Endothelial cell of umbilical vein (primary cell): ENCODE measurements around the gene TERT.

Experiments
- POLR2A ChIP-seq: IDR thresholded peaks from 2 replicates; pipeline ENCODE4 v1.6.1; 2012; ENCODE audit warnings: low read depth, mild to moderate bottlenecking, control low read depth, low read length
- TF ChIP-seq, protein P1 (sequence below): IDR thresholded peaks from 2 replicates; pipeline ENCODE4 v1.6.1; 2011; ENCODE audit not compliant: insufficient read depth, insufficient read length
- TF ChIP-seq, protein P2 (sequence below), 2 donors: IDR thresholded peaks; 1 replicate in 1 of 2; 2 replicates in 1 of 2; pipeline ENCODE4 v1.5.1; 2011; ENCODE audit warnings: low read length in 2 of 2, mild to moderate bottlenecking in 2 of 2, moderate library complexity in 2 of 2, control low read depth in 1 of 2, inconsistent platforms in 1 of 2, low read depth in 1 of 2; ENCODE audit not compliant: insufficient read depth in 1 of 2; ENCODE audit errors: extremely low read depth in 1 of 2

DNA sequence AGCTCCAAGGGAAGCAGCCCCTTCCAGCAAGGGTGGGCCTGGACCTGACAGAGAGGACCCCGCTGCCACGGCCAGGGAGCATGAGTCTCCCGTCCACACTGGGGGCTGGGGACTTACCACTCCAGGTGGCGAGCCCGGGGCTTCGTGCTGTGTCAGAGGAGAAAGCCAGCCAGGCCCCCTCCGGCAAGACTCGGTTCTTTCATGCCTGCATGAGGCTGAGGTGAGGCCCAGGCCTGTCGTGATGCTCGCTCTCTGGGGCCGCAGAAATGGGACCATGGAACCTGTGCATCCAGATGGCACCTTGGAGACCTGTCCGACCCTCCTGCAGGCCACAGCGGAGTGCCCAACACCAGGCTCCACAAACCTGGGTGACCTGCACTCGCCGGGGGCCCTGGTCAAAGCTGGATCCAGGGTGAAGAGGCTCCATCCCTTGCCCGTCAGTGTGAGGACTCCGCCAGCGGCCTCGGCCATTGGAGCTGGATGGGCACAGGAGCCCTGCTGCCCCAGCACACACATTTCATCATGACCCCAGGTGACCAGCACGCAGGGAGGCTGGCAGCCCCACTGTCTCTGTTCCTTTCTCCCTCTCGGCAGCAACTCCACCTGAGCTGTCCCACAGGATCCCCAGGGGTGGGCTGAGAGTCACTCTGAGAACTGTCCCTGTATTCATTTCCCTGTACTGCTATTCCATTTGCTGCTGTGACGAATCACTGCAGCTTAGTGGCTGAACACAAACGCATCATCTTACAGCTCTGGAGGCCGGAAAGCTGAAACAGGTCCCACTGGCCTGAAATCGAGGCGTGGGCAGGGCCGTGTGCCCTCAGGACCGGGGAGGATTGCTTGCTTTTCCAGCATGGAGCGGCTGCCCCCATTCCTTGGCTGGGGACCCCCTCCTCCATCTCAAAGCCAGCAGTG, 45.2 kb downstream of the TERT start:
- no peak for TF ChIP-seq POLR2A
- TF ChIP-seq, protein P1, sequence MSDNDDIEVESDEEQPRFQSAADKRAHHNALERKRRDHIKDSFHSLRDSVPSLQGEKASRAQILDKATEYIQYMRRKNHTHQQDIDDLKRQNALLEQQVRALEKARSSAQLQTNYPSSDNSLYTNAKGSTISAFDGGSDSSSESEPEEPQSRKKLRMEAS = no peak
- TF ChIP-seq, protein P2, sequence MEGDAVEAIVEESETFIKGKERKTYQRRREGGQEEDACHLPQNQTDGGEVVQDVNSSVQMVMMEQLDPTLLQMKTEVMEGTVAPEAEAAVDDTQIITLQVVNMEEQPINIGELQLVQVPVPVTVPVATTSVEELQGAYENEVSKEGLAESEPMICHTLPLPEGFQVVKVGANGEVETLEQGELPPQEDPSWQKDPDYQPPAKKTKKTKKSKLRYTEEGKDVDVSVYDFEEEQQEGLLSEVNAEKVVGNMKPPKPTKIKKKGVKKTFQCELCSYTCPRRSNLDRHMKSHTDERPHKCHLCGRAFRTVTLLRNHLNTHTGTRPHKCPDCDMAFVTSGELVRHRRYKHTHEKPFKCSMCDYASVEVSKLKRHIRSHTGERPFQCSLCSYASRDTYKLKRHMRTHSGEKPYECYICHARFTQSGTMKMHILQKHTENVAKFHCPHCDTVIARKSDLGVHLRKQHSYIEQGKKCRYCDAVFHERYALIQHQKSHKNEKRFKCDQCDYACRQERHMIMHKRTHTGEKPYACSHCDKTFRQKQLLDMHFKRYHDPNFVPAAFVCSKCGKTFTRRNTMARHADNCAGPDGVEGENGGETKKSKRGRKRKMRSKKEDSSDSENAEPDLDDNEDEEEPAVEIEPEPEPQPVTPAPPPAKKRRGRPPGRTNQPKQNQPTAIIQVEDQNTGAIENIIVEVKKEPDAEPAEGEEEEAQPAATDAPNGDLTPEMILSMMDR (IDR thresholded peaks at IDR 0.05; ENCODE audit: extremely low read depth in 1 of 2, insufficient read depth in 1 of 2, low read depth in 1 of 2, low read length in 2 of 2) = no peak
